COLO668 (cell line): ENCODE results near the gene WDR7.
A peak's percentile ranks its signal among the peaks of the same experiment; 100 is the strongest.

ENCODE experiments used
- DNase-seq: peaks from one replicate; lab custom pipeline; 2025; ENCODE audit not compliant: unreplicated experiment; lab: John Stamatoyannopoulos, UW

Gene WDR7

DNA sequence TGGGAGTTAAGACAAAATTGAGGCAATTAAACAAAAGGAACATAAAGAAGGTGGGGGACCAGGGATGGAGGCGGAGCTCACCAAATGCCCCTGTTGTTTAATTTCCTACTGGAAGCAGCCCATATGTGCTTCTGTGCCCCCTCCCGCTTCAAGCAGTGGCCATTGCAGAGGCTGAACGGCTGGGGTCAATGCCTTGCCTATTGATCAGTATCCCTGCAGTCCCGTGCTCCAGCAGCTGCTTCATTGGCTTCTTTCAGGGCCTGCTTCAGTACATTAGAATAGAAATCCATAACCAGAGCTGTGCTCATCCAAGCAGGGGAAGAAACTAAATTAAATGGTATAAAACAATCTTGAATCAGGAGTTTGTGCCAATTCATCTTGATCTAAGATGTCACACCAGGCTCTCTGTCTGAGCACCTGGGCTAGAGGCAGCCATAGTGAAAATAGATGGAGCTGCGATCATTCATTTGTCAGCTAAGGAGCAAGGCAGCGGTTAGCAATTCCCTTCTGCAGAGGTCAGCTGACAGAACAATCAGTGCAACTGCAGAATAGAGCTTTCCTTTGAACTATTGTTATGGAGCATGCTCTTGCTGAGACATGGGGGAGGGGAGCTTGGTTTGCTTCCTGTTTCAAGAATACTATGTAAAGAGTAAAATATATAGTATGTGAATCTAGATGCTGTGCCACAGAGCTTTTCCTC lies 222.4 kb downstream of the WDR7 start:
- no peak for DNase-seq

GRCh38 chr18:56878711-56879110 lies 227.6 kb downstream of the WDR7 start:
- DNase-seq, result no peak

- no peak for DNase-seq
Observed at GRCh38 chr18:56884511-56884910, 233.4 kb downstream of the WDR7 start.

GRCh38 chr18:56888978-56889377 lies 237.8 kb downstream of the WDR7 start:
- no peak for DNase-seq

GRCh38 chr18:56889621-56890020 lies 238.5 kb downstream of the WDR7 start:
- no peak for DNase-seq

GRCh38 chr18:56890632-56891031 lies 239.5 kb downstream of the WDR7 start:
- DNase-seq, result no peak

GRCh38 chr18:56891116-56891515 lies 240.0 kb downstream of the WDR7 start:
- no peak for DNase-seq

DNA sequence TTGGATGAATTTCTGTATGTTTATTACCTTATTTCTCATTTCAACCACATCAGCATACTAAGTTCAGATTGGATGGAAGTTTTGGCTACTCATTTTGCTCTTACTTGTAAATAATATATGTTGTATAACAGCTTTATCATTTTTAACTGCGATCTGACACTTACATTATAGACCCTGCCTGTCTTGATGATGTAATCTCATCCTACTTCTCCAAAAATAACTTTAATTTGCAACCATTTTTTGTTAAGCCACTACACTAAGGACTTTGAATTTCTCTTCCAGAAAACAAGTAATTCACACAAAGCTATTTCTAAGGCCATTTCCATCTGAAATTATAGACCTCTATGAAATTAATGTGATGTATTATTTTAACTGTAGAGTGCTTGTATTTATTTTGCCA lies 240.7 kb downstream of the WDR7 start:
- DNase-seq, result no peak

DNA sequence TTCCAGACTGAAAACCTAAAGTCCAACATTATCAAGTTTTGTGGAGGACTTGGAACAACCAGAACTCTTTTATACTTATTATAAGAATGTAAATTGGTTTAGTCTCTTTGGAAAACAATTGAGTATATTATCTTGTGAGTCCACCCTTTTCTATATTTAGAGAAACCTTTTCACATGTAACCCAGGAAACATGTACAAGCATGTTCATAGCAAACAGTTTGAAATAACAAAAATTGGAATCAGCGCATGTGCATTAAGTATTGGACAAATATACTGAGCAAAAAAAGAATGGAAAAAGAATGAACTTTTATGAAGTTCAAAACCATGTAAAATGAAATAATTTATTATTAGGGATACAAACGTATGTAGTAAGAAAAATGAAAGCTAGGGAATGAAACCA lies 246.0 kb downstream of the WDR7 start:
- no peak for DNase-seq

GRCh38 chr18:56899660-56900059 lies 248.5 kb downstream of the WDR7 start:
- DNase-seq, result no peak

DNA sequence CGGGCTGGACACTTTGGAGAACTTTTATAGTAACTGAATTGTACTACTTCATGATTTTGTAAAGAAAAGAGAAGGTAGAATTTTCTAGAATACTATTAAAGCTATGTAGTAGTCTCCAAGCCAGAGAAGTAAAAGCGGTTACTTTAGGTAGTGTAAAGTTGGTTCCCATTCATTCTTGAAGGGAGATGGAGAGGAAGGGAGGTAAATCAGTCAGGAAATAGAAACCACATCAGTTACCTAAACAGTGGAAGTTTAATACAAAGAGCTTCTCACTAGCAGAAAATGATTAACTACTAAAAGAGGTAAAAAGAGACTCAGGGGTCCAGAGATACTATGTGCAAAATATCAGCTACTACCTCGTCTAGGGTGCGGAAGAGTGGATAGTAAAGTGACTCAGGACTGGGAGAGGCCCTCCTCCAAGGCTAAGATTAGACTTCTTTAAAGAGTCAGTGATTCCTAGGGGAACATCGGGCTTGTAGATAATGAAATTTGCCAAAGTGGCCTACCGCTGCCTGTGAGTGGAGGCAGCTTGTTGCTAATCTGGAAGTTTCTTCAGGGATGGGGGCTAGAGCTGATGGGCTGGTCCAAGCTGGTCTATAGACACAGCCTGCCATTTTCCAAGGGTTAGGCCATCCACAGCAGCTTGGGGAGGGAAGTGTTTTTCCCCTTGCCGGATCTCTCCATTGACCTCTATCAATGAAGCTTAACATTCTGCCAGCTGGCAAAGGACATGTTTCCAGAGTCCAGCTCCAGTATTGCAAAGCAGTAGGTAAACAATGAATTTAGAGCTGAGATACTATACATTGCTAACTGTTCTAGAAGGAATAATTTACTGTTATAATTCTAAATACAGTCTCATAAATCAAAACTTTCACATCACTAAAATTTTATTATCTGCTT lies 249.3 kb downstream of the WDR7 start:
- no peak for DNase-seq

GRCh38 chr18:56901919-56902318 lies 250.8 kb downstream of the WDR7 start:
- DNase-seq, result no peak

DNA sequence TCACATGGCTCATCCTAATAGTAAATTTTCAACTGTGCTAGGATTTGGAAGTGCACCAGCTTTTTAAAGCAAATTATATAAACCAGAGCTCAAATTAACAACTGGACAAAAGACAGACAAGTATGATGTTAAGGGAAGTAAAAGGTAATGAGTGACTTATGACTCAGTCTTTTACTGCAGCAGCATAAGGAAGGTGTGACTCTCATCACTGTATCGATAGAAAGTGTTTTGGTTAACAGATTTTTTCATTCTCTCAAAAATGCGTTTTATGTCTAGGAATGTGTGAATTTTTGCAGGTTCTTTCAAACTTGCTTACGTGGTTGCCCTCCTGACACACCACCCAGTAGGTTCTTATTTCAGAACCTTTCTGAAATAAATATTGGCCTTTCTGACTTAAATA lies 251.5 kb downstream of the WDR7 start:
- no peak for DNase-seq

- DNase-seq, result no peak
Observed at GRCh38 chr18:56903686-56904085, 252.5 kb downstream of the WDR7 start.

DNA sequence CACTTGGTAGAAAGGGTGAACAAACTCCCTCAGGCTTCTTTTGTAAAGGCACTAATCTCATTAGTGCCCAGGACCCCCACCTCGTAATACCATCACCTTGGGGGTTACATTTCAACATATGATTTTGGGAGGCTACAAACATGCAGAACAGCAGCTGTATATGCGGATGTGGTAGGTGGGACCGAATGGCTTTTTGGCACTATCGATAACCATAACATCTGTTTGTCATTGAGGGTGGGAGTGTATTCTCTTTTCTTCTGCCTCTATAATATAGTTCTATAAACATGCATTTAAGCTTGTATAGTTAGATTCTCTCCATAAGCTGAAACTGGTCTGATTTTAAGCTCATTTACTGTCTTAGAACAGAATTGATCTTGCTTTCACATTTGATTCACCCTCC lies 256.6 kb downstream of the WDR7 start:
- DNase-seq, result no peak

DNA sequence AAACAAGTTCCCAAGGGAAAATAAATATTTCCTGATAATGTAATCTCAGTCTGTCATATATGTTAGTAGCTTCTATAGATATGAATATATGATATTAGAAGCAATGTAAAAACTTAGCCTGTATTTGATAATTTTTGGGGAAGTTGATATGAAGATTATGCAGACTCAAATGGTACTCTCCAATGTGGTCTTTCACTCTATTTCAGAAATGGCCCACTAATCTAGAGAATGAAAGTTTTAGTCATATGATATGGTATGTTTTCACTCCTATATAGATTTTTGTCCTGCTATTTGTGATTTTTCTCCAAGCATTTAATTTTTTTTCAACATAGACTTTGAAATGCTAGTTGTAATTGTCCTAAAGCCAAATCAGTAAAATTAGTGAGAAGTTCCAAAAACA lies 259.1 kb downstream of the WDR7 start:
- DNase-seq, result no peak

- peak; percentile 38 for DNase-seq
Observed at GRCh38 chr18:56910967-56911366, 259.8 kb downstream of the WDR7 start.

GRCh38 chr18:56913941-56914340 lies 262.8 kb downstream of the WDR7 start:
- DNase-seq, result no peak

- no peak for DNase-seq
Observed at GRCh38 chr18:56919190-56919589, 268.0 kb downstream of the WDR7 start.

GRCh38 chr18:56921896-56922480 lies 270.8 kb downstream of the WDR7 start:
- DNase-seq, result no peak

GRCh38 chr18:56926734-56927133 lies 275.6 kb downstream of the WDR7 start:
- DNase-seq, result no peak

- no peak for DNase-seq
Observed at GRCh38 chr18:56927786-56928185, 276.6 kb downstream of the WDR7 start.
